Glutamatergic neuron (in vitro differentiated cells): Measurements from ENCODE around the gene HSPA8. TPM values are rescaled to one million over a fixed set of nuclear protein-coding genes. Genes with fewer than 3 reads are reported as not detected.

Source experiments
- DNase-seq: peaks from one replicate; pipeline ENCODE4 v3.0.0; 2022
- H3K27ac Mint-ChIP-seq: one replicate; pipeline ENCODE4 v1.8.0; 2020; ENCODE audit warnings: mild to moderate bottlenecking, mixed read lengths, inconsistent platforms; ENCODE audit not compliant: unreplicated experiment
- H3K27me3 Mint-ChIP-seq: one replicate; pipeline ENCODE4 v1.8.0; 2020; ENCODE audit warnings: mild to moderate bottlenecking, moderate library complexity, mixed read lengths, inconsistent platforms; ENCODE audit not compliant: unreplicated experiment
- H3K36me3 Mint-ChIP-seq: one replicate; pipeline ENCODE4 v1.8.0; 2020; ENCODE audit warnings: mild to moderate bottlenecking, mixed read lengths, inconsistent platforms; ENCODE audit not compliant: unreplicated experiment
- H3K4me1 Mint-ChIP-seq: one replicate; pipeline ENCODE4 v1.8.0; 2020; ENCODE audit warnings: mild to moderate bottlenecking, low read depth, mixed read lengths, inconsistent platforms; ENCODE audit not compliant: unreplicated experiment
- H3K4me3 Mint-ChIP-seq: one replicate; pipeline ENCODE4 v1.8.0; 2020; ENCODE audit warnings: mild to moderate bottlenecking, mixed read lengths, inconsistent platforms; ENCODE audit not compliant: unreplicated experiment
- H3K9me3 Mint-ChIP-seq: one replicate; pipeline ENCODE4 v1.8.0; 2020; ENCODE audit warnings: mild to moderate bottlenecking, moderate library complexity, mixed read lengths, inconsistent platforms; ENCODE audit not compliant: unreplicated experiment
- total RNA-seq: library from RNA; stranded (reverse); fragmentation: NEBNext Ultra II Directional; extraction: Animal tissue kit (Norgen Biotek cat#: 25700); gene quantifications from one replicate; pipeline ENCODE4 v1.2.1, GENCODE V29; 2021; ENCODE audit not compliant: unreplicated experiment
- TF ChIP-seq, protein P1 (sequence below): fragments of 200-600 bp; sonication (generic); IDR thresholded peaks from one replicate; pipeline ENCODE4 v1.5.0; 2021; ENCODE audit not compliant: partially characterized antibody, unreplicated experiment

Gene HSPA8
- total RNA-seq, 1 donor from 2014 or later: 1,228 TPM

DNA sequence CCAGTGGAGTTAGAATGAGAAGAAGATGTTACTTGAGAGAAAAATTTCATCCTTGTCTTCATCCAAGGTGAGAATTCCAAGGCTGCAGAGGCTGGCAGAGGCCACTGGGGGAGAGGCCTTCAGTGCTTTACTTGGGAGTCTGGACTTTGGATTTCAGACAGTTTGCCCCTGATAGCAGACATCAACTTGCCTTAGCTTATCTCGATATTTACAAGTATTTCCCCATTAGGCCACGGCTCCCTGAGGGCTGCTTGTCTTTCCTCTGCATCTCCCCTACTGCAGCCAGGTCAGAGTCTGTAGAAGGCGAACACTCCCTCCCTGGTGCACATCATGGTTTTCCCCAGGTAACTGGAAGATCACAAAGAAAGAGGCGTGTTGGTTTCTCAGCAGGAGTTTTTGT lies 50.4 kb downstream of the HSPA8 start:
- TF ChIP-seq, protein P1, sequence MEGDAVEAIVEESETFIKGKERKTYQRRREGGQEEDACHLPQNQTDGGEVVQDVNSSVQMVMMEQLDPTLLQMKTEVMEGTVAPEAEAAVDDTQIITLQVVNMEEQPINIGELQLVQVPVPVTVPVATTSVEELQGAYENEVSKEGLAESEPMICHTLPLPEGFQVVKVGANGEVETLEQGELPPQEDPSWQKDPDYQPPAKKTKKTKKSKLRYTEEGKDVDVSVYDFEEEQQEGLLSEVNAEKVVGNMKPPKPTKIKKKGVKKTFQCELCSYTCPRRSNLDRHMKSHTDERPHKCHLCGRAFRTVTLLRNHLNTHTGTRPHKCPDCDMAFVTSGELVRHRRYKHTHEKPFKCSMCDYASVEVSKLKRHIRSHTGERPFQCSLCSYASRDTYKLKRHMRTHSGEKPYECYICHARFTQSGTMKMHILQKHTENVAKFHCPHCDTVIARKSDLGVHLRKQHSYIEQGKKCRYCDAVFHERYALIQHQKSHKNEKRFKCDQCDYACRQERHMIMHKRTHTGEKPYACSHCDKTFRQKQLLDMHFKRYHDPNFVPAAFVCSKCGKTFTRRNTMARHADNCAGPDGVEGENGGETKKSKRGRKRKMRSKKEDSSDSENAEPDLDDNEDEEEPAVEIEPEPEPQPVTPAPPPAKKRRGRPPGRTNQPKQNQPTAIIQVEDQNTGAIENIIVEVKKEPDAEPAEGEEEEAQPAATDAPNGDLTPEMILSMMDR: no peak
- H3K9me3 Mint-ChIP-seq: peaks cover 2% of the 10 kb centered on the region
- no peak overlapping the region for H3K4me3 Mint-ChIP-seq
- no peaks in the 10 kb centered on the region for H3K4me1 Mint-ChIP-seq
- H3K27me3 Mint-ChIP-seq: no peaks in the 10 kb centered on the region
- no peak overlapping the region for H3K27ac Mint-ChIP-seq
- DNase-seq: no peak
- H3K36me3 Mint-ChIP-seq: no peaks in the 10 kb centered on the region

Other genes with a start within 250 kb of the HSPA8 start
- gene CRTAM, start 223.6 kb downstream of the HSPA8 start, total RNA-seq: not detected
- 2.9 TPM for gene JHY, start 179.4 kb downstream of the HSPA8 start, total RNA-seq
- not detected for gene BSX, start 80.3 kb downstream of the HSPA8 start, total RNA-seq
- gene CLMP, start 133.1 kb upstream of the HSPA8 start, total RNA-seq: 24.2 TPM